Fibroblast of lung (primary cell): Measurements from ENCODE around the gene FUCA2. TPM values are rescaled to one million over a fixed set of nuclear protein-coding genes. Genes with fewer than 3 reads are reported as not detected.

ENCODE experiments used
- DNase-seq, 2 donors: peaks; one replicate each; pipeline versions ENCODE4 v3.0.0 to v3.0.0-alpha.2; 2010; ENCODE audit warnings: low read depth in 2 of 2
- H2AFZ ChIP-seq: 2 replicates; pipeline ENCODE4 v1.5.1; 2012; ENCODE audit warnings: low read length, control low read depth, inconsistent platforms
- H3K27ac ChIP-seq: 2 replicates; pipeline ENCODE4 v1.5.1; 2011; ENCODE audit warnings: low read length, control low read depth; ENCODE audit not compliant: insufficient read depth
- H3K27me3 ChIP-seq: 2 replicates; pipeline ENCODE4 v1.5.1; 2011; ENCODE audit warnings: mild to moderate bottlenecking, low read length; ENCODE audit not compliant: control insufficient read depth, insufficient read depth
- H3K36me3 ChIP-seq: 2 replicates; pipeline ENCODE4 v1.5.1; 2011; ENCODE audit warnings: low read length; ENCODE audit not compliant: control insufficient read depth, insufficient read depth
- H3K4me1 ChIP-seq: 2 replicates; pipeline ENCODE4 v1.5.1; 2011; ENCODE audit warnings: low read length; ENCODE audit not compliant: control insufficient read depth, insufficient read depth; ENCODE audit errors: extremely low read depth
- H3K4me2 ChIP-seq: 2 replicates; pipeline ENCODE4 v1.5.1; 2011; ENCODE audit warnings: low read length, control low read depth; ENCODE audit not compliant: insufficient read depth; ENCODE audit errors: extremely low read depth
- H3K4me3 ChIP-seq, 4 experiments: fragments of 200-600 bp in 1 of 4; sonication (generic) in 1 of 4; replicated peaks in 1 of 4; 2 replicates each; pipeline ENCODE4 v1.5.1; 2011 to 2016; ENCODE audit warnings: low read length in 4 of 4, low read depth in 3 of 4, mild to moderate bottlenecking in 3 of 4, control low read depth in 2 of 4, inconsistent platforms in 1 of 4, mixed read lengths in 1 of 4; ENCODE audit not compliant: insufficient read depth in 1 of 4; ENCODE audit errors: control extremely low read depth in 1 of 4
- H3K79me2 ChIP-seq: 2 replicates; pipeline ENCODE4 v1.5.1; 2012; ENCODE audit warnings: mild to moderate bottlenecking, low read length, inconsistent platforms; ENCODE audit not compliant: control insufficient read depth, insufficient read depth
- H3K9ac ChIP-seq: 2 replicates; pipeline ENCODE4 v1.5.1; 2011; ENCODE audit warnings: mild to moderate bottlenecking, low read length, control low read depth; ENCODE audit not compliant: insufficient read depth
- H3K9me3 ChIP-seq: 2 replicates; pipeline ENCODE4 v1.5.1; 2012; ENCODE audit warnings: low read depth, low read length; ENCODE audit not compliant: control insufficient read depth, insufficient read depth
- H4K20me1 ChIP-seq: 2 replicates; pipeline ENCODE4 v1.5.1; 2011; ENCODE audit warnings: low read length; ENCODE audit not compliant: control insufficient read depth, insufficient read depth; ENCODE audit errors: extremely low read depth
- EZH2 ChIP-seq: IDR thresholded peaks from 2 replicates; pipeline ENCODE4 v1.5.1; 2012; ENCODE audit warnings: low read length, control low read depth, mild to moderate bottlenecking; ENCODE audit errors: missing control alignments
- polyA plus RNA-seq, 2 donors: library from polyadenylated mRNA; depleted of rRNA in 1 of 2; stranded (reverse) in 1 of 2; unstranded in 1 of 2; fragments of >200 nt; gene quantifications; 2 replicates each; pipeline ENCODE4 v1.2.1, GENCODE V29; 2011 to 2012; ENCODE audit warnings: missing spikeins in 1 of 2
- total RNA-seq: library from RNA; depleted of rRNA; stranded (reverse); fragments of >200 nt; gene quantifications from 2 replicates; pipeline ENCODE4 v1.2.1, GENCODE V29; 2014
- TF ChIP-seq, protein P1 (sequence below), 2 donors: IDR thresholded peaks in 1 of 2; conservative IDR thresholded peaks in 1 of 2; 1 replicate in 1 of 2; 2 replicates in 1 of 2; pipeline ENCODE4 v1.5.1; 2011 to 2012; ENCODE audit warnings: low read length in 2 of 2, control low read depth in 1 of 2, inconsistent platforms in 1 of 2, low read depth in 1 of 2, mild to moderate bottlenecking in 1 of 2

The FUCA2 gene
- total and polyA plus RNA-seq, 2 donors (not counting 1 experiment from before 2014, with no cell fraction given) = 60.8 to 107 TPM

DNA sequence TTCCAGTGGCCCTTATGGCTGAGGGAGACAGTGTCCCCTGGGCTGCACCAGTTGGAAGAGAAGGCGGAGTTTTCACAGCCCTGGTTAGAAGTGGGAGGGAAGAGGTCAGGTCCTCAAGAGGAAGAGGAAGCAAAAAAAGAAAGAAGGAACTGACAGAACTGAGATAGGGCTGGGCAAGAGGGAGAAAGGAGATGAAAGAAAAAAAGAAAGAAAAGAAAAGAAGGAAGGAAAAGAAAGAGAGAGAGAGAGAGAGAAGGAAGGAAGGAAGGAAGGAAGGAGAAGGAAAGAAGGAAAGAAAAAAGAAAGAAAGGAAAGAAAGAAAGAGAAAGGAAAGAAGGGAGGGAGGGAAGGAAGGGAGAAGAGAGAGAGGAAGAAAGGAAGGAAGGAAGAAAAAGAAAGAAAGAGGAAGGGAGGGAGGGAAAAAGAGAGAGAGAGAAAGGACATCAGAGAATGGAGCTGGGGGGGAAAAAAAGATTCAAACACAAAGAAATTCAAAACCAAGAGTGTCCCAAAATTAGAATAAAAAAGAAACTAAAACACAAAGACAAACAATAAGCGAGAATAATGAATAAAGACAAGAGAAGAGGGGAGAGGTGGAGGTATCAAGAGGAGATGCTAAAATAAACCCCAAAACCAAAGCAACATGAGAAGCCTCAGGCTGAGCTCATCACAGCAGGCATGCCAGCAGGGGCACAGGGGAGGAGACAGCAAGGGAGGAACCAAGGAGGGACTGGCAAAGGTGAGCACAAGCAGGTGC, 5.3 kb upstream of the FUCA2 start:
- Histone ChIP-seq H3K27me3 (peaks cover 8% of the 10 kb centered on the region), H4K20me1 (no peaks in the 10 kb centered on the region), H3K27ac (no peak overlapping the region), H3K4me3 (no peak overlapping the region), H3K4me1 (peaks cover 4% of the 10 kb centered on the region), H2AFZ (no peak overlapping the region), H3K9me3 (no peaks in the 10 kb centered on the region), H3K36me3 (no peaks in the 10 kb centered on the region), H3K4me2 (no peak overlapping the region), H3K9ac (no peak overlapping the region), H3K79me2 (no peaks in the 10 kb centered on the region)
- no peak for DNase-seq
- TF ChIP-seq EZH2 = no peak
- TF ChIP-seq, protein P1, sequence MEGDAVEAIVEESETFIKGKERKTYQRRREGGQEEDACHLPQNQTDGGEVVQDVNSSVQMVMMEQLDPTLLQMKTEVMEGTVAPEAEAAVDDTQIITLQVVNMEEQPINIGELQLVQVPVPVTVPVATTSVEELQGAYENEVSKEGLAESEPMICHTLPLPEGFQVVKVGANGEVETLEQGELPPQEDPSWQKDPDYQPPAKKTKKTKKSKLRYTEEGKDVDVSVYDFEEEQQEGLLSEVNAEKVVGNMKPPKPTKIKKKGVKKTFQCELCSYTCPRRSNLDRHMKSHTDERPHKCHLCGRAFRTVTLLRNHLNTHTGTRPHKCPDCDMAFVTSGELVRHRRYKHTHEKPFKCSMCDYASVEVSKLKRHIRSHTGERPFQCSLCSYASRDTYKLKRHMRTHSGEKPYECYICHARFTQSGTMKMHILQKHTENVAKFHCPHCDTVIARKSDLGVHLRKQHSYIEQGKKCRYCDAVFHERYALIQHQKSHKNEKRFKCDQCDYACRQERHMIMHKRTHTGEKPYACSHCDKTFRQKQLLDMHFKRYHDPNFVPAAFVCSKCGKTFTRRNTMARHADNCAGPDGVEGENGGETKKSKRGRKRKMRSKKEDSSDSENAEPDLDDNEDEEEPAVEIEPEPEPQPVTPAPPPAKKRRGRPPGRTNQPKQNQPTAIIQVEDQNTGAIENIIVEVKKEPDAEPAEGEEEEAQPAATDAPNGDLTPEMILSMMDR (conservative IDR thresholded peaks at IDR 0.05 in 1 of 2, IDR thresholded peaks at IDR 0.05 in 1 of 2; ENCODE audit: low read depth in 1 of 2, low read length in 2 of 2) = no peak

DNA sequence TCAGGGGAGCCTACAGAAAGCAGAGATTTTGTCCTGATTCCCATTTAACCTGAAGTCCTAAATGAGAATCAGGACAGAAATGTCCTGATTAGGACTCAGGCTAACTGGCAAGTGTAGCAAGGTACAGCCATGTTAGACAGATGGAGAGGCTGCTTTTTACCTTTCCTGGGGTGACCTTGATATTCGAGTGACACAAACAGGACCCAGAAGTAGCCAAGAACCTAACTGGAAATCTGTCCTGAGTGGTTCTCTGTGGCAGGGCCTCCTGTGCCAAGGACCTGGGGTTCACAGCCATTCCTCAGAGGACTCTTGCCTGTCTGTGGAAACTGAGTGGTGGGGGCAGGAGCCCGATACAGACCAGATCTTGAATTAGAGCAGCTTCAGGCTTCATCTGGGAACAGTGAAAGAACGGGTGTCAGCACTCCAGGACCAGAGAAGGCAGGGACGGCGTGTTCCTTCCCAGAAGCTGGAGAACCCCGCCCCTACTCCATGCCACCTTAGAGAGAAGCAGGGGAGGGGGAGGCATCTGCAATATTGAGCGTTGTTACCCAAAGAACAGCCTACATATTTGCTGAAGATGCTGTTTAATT, 4.3 kb upstream of the FUCA2 start:
- Histone ChIP-seq H3K4me1 (peaks cover 5% of the 10 kb centered on the region), H3K9me3 (no peaks in the 10 kb centered on the region), H4K20me1 (no peaks in the 10 kb centered on the region), H3K27ac (no peak overlapping the region), H3K4me3 (no peak overlapping the region), H2AFZ (no peak overlapping the region), H3K79me2 (peaks cover 5% of the 10 kb centered on the region), H3K27me3 (peaks cover 8% of the 10 kb centered on the region), H3K36me3 (no peaks in the 10 kb centered on the region), H3K9ac (no peak overlapping the region), H3K4me2 (no peak overlapping the region)
- no peak for DNase-seq
- TF ChIP-seq, protein P1 (conservative IDR thresholded peaks at IDR 0.05 in 1 of 2, IDR thresholded peaks at IDR 0.05 in 1 of 2; ENCODE audit: low read depth in 1 of 2, low read length in 2 of 2) = no peak
- TF ChIP-seq EZH2 = no peak

DNA sequence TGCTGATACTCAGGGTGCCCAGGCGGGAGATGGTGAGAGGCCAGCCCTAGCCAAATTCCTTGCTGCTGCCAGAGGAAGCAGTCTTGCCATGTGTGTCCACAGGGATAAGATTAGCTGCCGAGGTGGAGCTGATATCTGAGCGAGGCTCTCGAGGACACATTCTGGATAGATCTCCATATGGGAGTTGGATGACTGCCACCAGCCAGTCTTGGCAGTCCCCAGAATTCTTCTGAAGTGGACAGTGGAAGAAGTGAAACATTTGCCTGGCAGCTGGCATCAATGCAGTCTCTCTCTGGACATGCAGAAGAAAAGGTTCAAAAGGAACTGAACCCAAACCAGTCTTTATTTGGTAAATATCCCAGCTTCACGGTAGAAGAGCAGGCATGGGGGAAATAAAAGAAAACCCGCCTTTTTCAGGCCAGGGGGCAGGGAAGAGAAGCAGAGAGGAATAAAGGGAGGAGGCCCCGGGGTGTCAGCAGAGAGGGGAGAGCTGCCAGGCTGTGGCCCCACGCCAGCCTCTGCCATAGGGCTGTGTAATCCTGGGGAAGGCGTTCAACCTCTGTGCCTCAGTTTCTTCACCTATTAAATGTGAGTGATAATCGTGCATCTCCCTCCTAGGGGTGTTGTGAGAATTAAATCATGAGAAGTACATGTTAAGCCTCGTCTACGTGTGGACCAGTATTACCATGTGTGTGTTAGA, 3.7 kb upstream of the FUCA2 start:
- TF ChIP-seq EZH2 = no peak
- TF ChIP-seq, protein P1 (conservative IDR thresholded peaks at IDR 0.05 in 1 of 2, IDR thresholded peaks at IDR 0.05 in 1 of 2; ENCODE audit: low read depth in 1 of 2, low read length in 2 of 2) = no peak
- no peaks in the 10 kb centered on the region for H4K20me1 ChIP-seq
- H3K36me3 ChIP-seq = no peaks in the 10 kb centered on the region
- H3K9me3 ChIP-seq = no peaks in the 10 kb centered on the region
- H3K27me3 ChIP-seq = peaks cover 8% of the 10 kb centered on the region
- no peak overlapping the region for H3K4me3 ChIP-seq
- H3K4me2 ChIP-seq = no peak overlapping the region
- no peak overlapping the region for H2AFZ ChIP-seq
- no peak overlapping the region for H3K9ac ChIP-seq
- H3K79me2 ChIP-seq = peaks cover 11% of the 10 kb centered on the region
- peak; percentile 52 to 55 for DNase-seq
- H3K4me1 ChIP-seq = peaks cover 5% of the 10 kb centered on the region
- no peak overlapping the region for H3K27ac ChIP-seq
